Measurements from ENCODE around the gene ADGRA3. TPM values are rescaled to one million over a fixed set of nuclear protein-coding genes. Genes with fewer than 3 reads are reported as not detected.

Gene ADGRA3
- total RNA-seq, 6 experiments from 2014 or later = 25.0 to 146 (median 60.2) TPM

- DNase-seq (no peak), ATAC-seq (no peak)
- no peaks in the 10 kb centered on the region for H3K27me3 ChIP-seq
- TF ChIP-seq CTCF (IDR thresholded peaks at IDR 0.05) (no peak), POLR2A (IDR thresholded peaks at IDR 0.05) (no peak)
- no peaks in the 10 kb centered on the region for H3K36me3 ChIP-seq
- no peaks in the 10 kb centered on the region for H3K9me3 ChIP-seq
- no peaks in the 10 kb centered on the region for H3K4me1 ChIP-seq
- WGBS (ENCODE audit: insufficient coverage, low coverage, low lambda C conversion rate, missing lambda C conversion rate) = 74% methylated on average over 3 of the region's 3 CpGs
- no peak overlapping the region for H3K27ac ChIP-seq
- intact Hi-C loops (cut with DNase I) = no loop called here
- H3K4me3 ChIP-seq = no peak overlapping the region
Measured at GRCh38 chr4:22372986-22373385, 142.9 kb downstream of the ADGRA3 start.

GRCh38 chr4:22369901-22370562, 145.8 kb downstream of the ADGRA3 start:
- Histone ChIP-seq H3K36me3 (no peaks in the 10 kb centered on the region), H3K27ac (no peak overlapping the region), H3K4me3 (no peak overlapping the region), H3K4me1 (no peaks in the 10 kb centered on the region), H3K27me3 (no peaks in the 10 kb centered on the region), H3K9me3 (no peaks in the 10 kb centered on the region)
- intact Hi-C loops (cut with DNase I) = no loop called here
- ATAC-seq (no peak), DNase-seq (no peak)
- 85% methylated on average over 7 of the region's 8 CpGs for WGBS (ENCODE audit: insufficient coverage, low coverage, low lambda C conversion rate, missing lambda C conversion rate)
- no peak for TF ChIP-seq CTCF (IDR thresholded peaks at IDR 0.05)
- TF ChIP-seq POLR2A (IDR thresholded peaks at IDR 0.05) = no peak

GRCh38 chr4:22363787-22364186, 152.1 kb downstream of the ADGRA3 start:
- no peaks in the 10 kb centered on the region for H3K27me3 ChIP-seq
- DNase-seq (no peak), ATAC-seq (no peak)
- H3K4me1 ChIP-seq = no peaks in the 10 kb centered on the region
- H3K9me3 ChIP-seq = no peaks in the 10 kb centered on the region
- 62% methylated on average over 2 of the region's 2 CpGs for WGBS (ENCODE audit: insufficient coverage, low coverage, low lambda C conversion rate, missing lambda C conversion rate)
- intact Hi-C loops (cut with DNase I) = no loop called here
- no peaks in the 10 kb centered on the region for H3K36me3 ChIP-seq
- no peak for TF ChIP-seq CTCF (IDR thresholded peaks at IDR 0.05)
- TF ChIP-seq POLR2A (IDR thresholded peaks at IDR 0.05) = no peak
- H3K27ac ChIP-seq = no peak overlapping the region
- H3K4me3 ChIP-seq = no peak overlapping the region

GRCh38 chr4:22363036-22363435, 152.8 kb downstream of the ADGRA3 start:
- no peak for TF ChIP-seq CTCF (IDR thresholded peaks at IDR 0.05)
- no peak for TF ChIP-seq POLR2A (IDR thresholded peaks at IDR 0.05)
- H3K4me3 ChIP-seq = no peak overlapping the region
- no peak for DNase-seq
- H3K36me3 ChIP-seq = no peaks in the 10 kb centered on the region
- no peaks in the 10 kb centered on the region for H3K27me3 ChIP-seq
- no peaks in the 10 kb centered on the region for H3K9me3 ChIP-seq
- no peak overlapping the region for H3K27ac ChIP-seq
- ATAC-seq = no peak
- intact Hi-C loops (cut with DNase I) = no loop called here
- WGBS (ENCODE audit: insufficient coverage, low coverage, low lambda C conversion rate, missing lambda C conversion rate) = 73% methylated on average over 2 of the region's 2 CpGs
- no peaks in the 10 kb centered on the region for H3K4me1 ChIP-seq
